Inflammatory macrophage (primary cell): ENCODE data around the gene LARGE2.

Experiments used
- DNase-seq, 2 donors: peaks; one replicate each; pipeline ENCODE4 v3.0.0-alpha.2; 2020 to 2022

The LARGE2 gene

DNA sequence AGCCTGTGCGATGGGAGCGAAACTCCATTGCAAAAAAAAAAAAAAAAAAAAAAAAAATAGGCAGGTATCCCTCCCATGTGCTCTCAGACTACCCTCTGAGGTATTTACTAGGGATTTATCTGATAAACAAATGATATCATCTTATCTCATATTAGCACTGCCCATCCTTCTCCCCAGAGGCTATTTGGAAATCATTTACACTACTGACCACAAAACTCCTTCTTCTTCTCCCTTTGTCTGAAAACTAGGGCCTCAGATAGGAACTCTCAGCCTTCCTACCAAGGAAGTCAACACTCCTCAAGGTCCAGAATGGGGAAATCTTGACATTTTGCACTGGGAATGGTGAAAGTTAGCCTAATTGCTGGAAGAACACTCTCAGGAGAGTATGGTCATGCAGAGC lies 46.4 kb downstream of the LARGE2 start:
- no peak for DNase-seq

DNA sequence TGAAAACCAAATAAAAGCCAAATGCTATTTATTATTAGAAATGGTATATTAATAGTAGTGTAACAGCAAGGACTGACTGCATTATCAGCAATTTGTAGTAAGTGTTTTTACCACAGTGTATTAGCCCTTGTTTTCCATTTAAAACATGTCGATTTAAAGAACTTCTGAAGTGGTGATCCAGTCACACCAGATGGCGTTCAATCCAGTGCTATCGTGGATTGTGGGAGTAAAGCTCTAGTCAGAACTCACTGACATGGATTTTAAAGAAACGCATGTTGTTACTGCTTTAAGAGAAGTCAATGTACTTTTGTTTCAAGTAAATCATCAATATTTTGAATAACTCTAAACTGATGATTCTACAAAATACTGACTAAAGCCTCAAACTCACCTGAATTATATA lies 51.1 kb downstream of the LARGE2 start:
- no peak for DNase-seq

GRCh38 chr11:45974806-45975205 lies 52.4 kb downstream of the LARGE2 start:
- DNase-seq: no peak
